ENCODE measurements around the gene INSIG1. TPM values are rescaled to one million over a fixed set of nuclear protein-coding genes. Genes with fewer than 3 reads are reported as not detected.

Gene INSIG1
- total RNA-seq, 1 experiment from 2014 or later, result 91.7 TPM

DNA sequence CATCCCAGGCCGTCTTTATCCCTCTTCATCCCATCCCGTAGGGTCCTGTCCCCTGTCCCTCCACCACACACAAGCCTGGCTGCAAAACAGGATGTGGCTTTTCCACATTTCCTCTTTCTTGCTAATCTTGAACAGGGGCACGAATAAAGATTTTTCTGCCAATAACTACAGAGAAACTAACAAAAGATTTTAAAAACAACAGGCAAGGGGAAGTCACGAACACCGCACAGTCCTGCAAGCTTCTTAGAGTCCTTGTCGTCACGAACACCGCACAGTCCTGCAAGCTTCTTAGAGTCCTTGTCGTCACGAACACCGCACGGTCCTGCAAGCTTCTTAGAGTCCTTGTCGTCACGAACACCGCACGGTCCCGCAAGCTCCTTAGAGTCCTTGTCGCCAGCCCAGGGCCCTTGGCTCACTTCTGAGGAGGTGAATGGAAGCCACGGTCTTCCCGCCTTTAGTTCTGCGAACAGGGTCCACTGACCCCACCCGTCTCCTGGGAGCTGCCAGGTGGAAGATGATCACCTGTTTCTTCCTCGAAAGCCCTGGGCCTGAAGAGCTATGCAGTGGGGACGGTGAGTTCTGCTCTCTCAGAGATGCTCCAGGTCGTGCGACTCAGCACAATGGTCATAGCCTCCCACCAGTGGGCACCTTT lies 10.3 kb upstream of the INSIG1 start:
- H3K4me3 ChIP-seq (ENCODE audit: insufficient read depth, low read depth, low read length), result no peak overlapping the region
- no peaks in the 10 kb centered on the region for H3K27me3 ChIP-seq (ENCODE audit: control insufficient read depth, insufficient read depth, low read length)
- no peak for DNase-seq
- H3K36me3 ChIP-seq (replicated peaks; ENCODE audit: control insufficient read depth, insufficient read depth, low read length), result no peaks in the 10 kb centered on the region

DNA sequence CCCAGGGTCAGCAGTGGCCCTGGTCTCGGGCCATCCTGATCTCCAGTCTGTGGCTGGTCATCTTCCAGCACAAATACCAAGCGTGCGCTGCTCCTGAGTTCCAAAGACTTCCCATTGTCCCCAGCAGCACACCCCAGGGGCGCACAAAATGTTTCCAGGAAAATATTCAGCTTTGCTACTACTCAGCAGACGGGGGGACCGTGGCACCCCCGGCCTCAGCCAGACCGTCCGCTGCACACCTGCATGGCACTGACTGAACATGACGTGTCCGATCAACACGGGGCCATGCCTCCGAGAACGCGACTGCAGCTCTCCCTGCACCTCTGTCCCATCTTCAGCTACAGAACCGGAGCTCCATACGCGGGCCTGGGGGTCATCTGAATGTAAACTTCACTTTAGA lies 9.6 kb upstream of the INSIG1 start:
- no peak overlapping the region for H3K4me3 ChIP-seq (ENCODE audit: insufficient read depth, low read depth, low read length)
- no peaks in the 10 kb centered on the region for H3K36me3 ChIP-seq (replicated peaks; ENCODE audit: control insufficient read depth, insufficient read depth, low read length)
- no peaks in the 10 kb centered on the region for H3K27me3 ChIP-seq (ENCODE audit: control insufficient read depth, insufficient read depth, low read length)
- DNase-seq, result no peak

DNA sequence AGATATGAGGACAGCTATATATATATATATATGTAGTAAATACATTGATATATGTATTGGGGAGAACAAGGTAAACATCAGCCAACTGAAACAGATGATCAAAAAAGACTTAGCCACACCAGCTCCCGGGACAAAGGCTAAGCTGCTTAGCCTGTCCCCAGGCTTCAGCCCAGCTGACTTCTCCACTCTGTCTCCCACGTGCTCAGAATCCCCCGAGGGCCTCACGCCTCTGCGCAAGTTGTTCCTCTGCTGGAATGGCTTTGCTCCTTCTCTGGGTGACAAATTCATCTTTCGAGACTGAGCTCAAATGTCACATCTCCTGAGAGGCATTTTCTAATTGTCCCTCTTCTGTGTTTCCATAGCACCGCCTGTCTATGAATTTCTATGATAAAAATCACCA lies 8.6 kb upstream of the INSIG1 start:
- H3K36me3 ChIP-seq (replicated peaks; ENCODE audit: control insufficient read depth, insufficient read depth, low read length), result no peaks in the 10 kb centered on the region
- no peak for DNase-seq
- H3K27me3 ChIP-seq (ENCODE audit: control insufficient read depth, insufficient read depth, low read length), result no peaks in the 10 kb centered on the region
- no peak overlapping the region for H3K4me3 ChIP-seq (ENCODE audit: insufficient read depth, low read depth, low read length)

DNA sequence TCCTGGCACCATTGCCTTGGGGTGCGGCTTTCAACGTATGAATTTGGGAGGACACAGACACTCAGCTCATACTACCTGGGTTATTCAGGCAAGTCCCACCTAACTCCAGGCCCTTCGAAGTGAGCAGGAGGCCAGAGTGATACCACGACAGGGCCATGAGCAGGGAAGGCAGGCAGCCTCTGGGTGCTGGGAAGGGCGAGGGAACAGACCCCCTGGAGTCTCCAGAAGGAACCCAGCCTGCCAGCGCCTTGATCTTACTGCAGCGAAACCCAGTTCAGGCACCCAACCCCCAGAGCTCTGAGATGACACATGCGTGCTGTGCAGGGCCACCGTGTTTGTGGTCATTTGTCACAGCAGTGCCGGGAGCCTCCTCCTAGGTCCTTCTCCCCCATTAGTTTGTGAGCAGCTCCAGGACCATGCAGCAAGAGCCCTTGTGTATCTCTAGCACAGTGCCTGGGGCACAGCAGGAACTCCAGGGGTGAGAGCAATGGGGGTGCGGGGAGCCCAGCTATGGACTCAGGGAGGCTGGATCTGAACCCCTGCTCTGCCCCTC lies 7.7 kb upstream of the INSIG1 start:
- no peaks in the 10 kb centered on the region for H3K27me3 ChIP-seq (ENCODE audit: control insufficient read depth, insufficient read depth, low read length)
- DNase-seq, result no peak
- H3K4me3 ChIP-seq (ENCODE audit: insufficient read depth, low read depth, low read length), result no peak overlapping the region
- H3K36me3 ChIP-seq (replicated peaks; ENCODE audit: control insufficient read depth, insufficient read depth, low read length), result no peaks in the 10 kb centered on the region

DNA sequence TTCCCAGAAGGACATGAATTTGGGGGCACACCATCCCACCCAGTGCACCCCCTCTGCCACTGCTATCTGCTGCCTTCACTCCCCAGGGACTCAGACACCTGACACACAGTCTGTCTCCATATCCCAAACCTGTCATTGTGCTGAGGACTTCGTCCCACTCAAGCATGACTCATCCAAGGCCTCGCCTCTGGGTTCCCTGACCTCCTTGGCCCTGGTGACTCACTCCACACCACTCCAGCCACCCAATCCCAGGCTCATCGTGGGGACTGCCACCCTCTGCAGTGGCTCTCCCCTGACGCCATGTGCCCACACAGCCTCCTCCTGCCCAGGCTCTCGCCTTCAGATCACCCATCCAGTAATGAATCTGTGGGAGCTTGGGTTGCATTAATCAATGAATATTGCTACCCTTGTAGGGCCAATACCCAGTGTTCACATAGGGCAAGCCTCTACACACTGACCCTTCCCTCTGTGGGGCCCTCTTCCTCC lies 6.6 kb upstream of the INSIG1 start:
- no peaks in the 10 kb centered on the region for H3K36me3 ChIP-seq (replicated peaks; ENCODE audit: control insufficient read depth, insufficient read depth, low read length)
- H3K27me3 ChIP-seq (ENCODE audit: control insufficient read depth, insufficient read depth, low read length), result no peaks in the 10 kb centered on the region
- no peak for DNase-seq
- no peak overlapping the region for H3K4me3 ChIP-seq (ENCODE audit: insufficient read depth, low read depth, low read length)

DNA sequence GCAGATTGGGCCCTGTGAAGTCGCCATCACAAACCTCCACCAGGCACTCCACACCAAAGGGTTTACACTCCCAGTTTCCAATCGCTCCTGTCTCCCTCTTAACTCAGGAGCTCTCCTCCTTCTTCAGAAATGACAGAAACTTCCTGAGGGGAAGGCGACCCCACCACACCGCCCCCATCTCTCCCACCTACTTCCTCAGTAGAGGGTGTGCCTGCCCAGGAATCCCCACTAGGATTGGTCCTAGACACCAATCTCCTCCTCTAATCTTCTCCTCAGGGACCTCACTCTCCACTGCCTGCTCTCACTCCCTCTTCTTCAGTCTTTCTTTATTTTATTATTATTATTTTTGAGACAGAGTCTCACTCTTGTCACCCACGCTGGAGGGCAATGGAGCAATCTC lies 5.9 kb upstream of the INSIG1 start:
- Histone ChIP-seq H3K36me3 (replicated peaks; ENCODE audit: control insufficient read depth, insufficient read depth, low read length) (no peaks in the 10 kb centered on the region), H3K4me3 (ENCODE audit: insufficient read depth, low read depth, low read length) (no peak overlapping the region), H3K27me3 (ENCODE audit: control insufficient read depth, insufficient read depth, low read length) (no peaks in the 10 kb centered on the region)
- no peak for DNase-seq

DNA sequence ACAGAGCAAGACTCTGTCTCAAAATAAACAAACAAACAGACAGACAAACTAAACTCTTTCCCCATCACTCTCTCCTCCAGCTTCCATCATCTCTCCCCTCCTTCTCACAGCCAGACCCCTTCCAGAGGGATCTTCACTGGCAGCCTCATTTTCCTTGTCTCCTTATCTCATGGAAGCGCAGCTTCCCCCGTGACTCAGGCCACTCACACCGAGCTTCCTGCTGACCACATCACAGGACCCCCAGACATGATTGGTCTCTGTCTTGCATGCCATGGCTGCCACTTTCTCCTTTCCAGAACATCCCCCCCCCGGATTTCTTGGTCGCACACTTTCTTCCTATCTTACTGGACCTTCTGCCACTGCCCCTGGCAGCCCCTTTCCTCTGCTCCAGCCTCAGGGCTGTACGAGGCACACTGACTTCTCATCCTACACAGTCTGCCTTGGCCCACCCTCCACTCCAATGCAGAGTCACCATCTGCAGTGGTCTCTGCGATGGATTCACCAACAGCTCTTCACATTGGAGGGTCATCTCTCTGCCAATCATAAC lies 4.9 kb upstream of the INSIG1 start:
- DNase-seq, result no peak
- Histone ChIP-seq H3K36me3 (replicated peaks; ENCODE audit: control insufficient read depth, insufficient read depth, low read length) (no peaks in the 10 kb centered on the region), H3K27me3 (ENCODE audit: control insufficient read depth, insufficient read depth, low read length) (no peaks in the 10 kb centered on the region), H3K4me3 (ENCODE audit: insufficient read depth, low read depth, low read length) (no peak overlapping the region)

DNA sequence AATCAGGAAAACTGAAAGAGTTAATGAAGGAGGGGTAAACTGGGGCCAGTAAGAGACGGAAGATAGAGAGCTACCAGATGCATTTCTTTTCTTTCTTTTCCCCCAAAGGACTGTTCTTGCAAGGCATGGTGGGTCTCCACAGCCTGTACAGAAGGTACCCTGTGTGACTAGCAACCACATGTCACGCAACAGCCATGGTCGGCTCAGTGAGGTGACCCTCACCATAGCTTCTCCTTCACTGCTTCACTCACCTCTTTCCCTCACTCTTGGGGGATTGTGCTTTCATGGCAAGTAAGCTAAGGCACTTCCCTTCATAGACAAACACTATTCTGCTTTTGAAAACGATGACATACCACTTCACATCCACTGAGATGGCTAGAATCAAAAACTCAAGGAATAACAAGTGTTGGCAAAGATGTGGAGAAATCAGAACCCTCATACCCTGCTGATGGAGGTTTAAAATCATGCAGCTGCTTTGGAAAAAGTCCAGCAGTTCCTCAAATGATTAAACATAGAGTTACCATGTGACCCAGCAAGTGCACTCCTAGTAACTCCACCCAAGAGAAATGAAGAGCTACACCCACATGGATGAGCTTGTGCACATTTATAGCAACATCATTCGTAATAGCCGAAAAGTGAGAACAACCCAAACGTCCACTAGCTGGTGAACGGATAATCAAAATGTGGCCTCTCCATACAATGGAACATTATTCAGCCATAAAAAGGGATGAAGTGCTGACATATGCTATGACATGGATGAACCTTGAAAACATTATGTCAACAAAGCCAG lies 3.8 kb upstream of the INSIG1 start:
- DNase-seq, result no peak
- H3K36me3 ChIP-seq (replicated peaks; ENCODE audit: control insufficient read depth, insufficient read depth, low read length), result no peaks in the 10 kb centered on the region
- H3K27me3 ChIP-seq (ENCODE audit: control insufficient read depth, insufficient read depth, low read length), result no peaks in the 10 kb centered on the region
- H3K4me3 ChIP-seq (ENCODE audit: insufficient read depth, low read depth, low read length), result no peak overlapping the region

DNA sequence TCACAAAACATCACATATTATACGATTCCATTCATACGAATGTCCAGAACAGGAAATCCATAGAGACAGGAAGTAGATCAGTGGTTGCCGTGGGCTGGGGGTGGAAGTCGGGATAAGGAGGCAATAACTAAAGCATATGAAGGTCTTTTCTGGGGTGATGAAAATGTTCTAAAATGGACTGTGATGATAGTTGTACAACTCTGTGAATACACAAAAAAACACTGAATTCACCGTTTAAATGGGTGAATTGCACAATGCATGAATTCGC lies 3.2 kb upstream of the INSIG1 start:
- no peak for DNase-seq
- Histone ChIP-seq H3K36me3 (replicated peaks; ENCODE audit: control insufficient read depth, insufficient read depth, low read length) (no peaks in the 10 kb centered on the region), H3K4me3 (ENCODE audit: insufficient read depth, low read depth, low read length) (no peak overlapping the region), H3K27me3 (ENCODE audit: control insufficient read depth, insufficient read depth, low read length) (no peaks in the 10 kb centered on the region)

DNA sequence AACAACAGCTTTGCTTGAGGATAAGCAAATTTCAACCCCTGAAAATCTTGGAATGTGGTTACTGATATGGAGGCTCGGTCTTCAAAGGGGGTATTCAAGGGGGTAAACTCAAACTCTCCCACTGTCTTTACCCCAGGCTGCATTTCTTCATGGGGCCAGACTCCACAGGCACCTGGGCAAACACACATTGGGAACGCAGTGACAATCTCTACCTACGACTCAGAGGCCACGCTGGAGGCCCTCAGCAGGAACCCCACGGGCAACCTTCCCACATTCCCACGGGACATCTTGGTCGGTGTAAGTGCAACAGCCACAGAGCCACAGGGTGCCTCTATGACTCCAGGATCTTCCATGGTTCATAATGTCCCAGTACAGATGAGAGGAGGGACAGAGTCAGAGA lies 2.2 kb upstream of the INSIG1 start:
- DNase-seq, result no peak
- Histone ChIP-seq H3K27me3 (ENCODE audit: control insufficient read depth, insufficient read depth, low read length) (no peaks in the 10 kb centered on the region), H3K4me3 (ENCODE audit: insufficient read depth, low read depth, low read length) (no peak overlapping the region), H3K36me3 (replicated peaks; ENCODE audit: control insufficient read depth, insufficient read depth, low read length) (peaks cover 1% of the 10 kb centered on the region; the same call in 1 of the 2 replicates)

DNA sequence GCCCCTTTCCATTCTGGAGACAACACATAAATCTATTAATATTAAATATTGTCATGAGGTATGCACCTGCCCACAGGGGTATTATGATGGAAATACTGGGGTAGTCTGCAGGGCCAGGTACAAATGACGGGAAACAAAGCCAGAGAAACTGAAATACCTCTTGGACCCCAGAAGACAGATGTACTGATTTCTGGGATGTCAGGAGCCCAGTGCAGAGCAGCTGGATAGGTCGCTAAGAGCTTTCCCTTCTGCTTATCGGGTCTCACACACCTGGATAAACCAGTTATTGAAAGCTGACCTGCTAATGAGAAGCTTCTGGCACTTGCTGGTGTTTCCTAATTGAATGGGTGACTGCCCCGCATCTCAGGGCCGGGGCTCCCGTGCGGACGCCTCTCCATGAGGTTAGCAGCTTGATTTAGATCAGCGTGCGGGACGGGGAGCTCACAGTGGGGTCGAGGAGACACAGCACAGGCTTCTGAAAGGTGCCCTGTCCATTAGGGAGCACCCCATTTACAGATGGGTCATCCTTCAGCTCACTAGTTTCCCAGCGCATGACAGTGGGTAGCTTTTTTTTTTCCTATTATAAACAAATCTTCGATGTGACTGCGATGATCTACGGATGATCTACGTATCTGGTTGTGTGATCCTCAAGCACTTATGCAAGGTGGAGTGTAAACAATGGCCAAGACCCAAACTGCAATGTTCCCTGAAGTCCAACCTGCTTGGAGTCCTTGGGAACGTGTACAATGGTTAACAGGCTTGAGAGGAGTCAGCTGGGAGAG lies 1.5 kb upstream of the INSIG1 start:
- H3K27me3 ChIP-seq (ENCODE audit: control insufficient read depth, insufficient read depth, low read length), result no peaks in the 10 kb centered on the region
- H3K4me3 ChIP-seq (ENCODE audit: insufficient read depth, low read depth, low read length), result peak overlapping the region; percentile 54
- no peak for DNase-seq
- H3K36me3 ChIP-seq (replicated peaks; ENCODE audit: control insufficient read depth, insufficient read depth, low read length), result peaks cover 1% of the 10 kb centered on the region

DNA sequence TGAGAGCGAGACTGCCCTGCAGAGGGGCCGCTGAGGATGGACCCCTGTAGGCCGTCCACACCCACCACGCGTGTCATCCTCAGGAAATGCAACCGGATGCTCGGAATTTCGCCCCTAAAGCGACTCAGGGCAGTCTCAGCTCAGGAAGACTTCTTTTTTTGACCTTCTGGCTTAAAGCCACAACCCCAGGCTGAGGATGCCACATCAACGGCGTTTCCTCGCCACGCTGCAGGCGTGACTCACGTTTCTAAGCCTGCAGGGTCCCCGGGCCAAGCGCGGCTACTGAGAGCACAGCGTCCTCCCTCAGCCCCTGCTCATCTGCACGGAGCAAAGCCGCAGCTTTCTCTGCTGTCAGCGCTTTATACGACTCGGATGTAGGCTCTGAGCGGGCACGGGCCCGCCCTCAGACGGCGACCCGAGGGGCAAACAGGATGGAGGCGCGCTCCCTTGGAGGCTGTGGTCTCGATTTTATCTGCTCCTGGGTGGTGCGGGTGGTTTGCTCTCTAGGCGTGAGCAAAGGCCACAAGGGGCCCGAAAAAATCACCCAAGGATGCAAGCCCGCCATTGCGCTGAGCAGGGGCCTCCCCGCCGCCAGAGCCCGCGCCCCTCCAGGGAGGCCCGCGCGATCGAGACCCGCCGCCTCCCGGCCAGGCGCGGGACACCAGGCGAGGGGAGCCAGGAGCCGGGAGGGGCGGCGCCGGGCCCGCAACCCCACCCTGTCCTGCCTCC lies 726 bp upstream of the INSIG1 start:
- peaks cover 3% of the 10 kb centered on the region for H3K36me3 ChIP-seq (replicated peaks; ENCODE audit: control insufficient read depth, insufficient read depth, low read length)
- DNase-seq, result no peak
- no peaks in the 10 kb centered on the region for H3K27me3 ChIP-seq (ENCODE audit: control insufficient read depth, insufficient read depth, low read length)
- peak overlapping the region; percentile 54 for H3K4me3 ChIP-seq (ENCODE audit: insufficient read depth, low read depth, low read length)

DNA sequence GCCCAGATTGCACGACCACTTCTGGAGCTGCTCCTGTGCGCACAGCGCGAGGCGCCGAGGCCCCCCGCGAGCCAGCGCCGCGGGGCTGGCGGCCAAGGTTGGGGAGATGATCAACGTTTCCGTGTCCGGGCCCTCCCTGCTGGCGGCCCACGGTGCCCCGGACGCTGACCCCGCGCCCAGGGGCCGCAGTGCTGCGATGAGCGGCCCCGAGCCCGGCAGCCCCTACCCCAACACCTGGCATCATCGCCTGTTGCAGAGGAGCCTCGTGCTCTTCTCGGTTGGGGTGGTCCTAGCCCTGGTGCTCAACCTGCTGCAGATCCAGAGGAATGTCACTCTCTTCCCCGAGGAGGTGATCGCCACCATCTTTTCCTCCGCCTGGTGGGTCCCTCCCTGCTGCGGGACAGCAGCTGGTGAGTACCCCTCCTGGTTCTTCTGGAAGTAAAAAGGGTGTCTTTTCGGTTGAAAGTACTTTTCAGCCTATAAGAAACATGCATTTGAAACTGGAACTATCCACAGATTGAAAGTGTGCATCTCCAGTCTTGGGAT lies 683 bp downstream of the INSIG1 start:
- H3K27me3 ChIP-seq (ENCODE audit: control insufficient read depth, insufficient read depth, low read length), result no peaks in the 10 kb centered on the region
- peak overlapping the region; percentile 88 for H3K4me3 ChIP-seq (ENCODE audit: insufficient read depth, low read depth, low read length)
- DNase-seq, result peak; percentile 65
- H3K36me3 ChIP-seq (replicated peaks; ENCODE audit: control insufficient read depth, insufficient read depth, low read length), result peaks cover 8% of the 10 kb centered on the region
